GM10266 (cell line): ENCODE results near the gene SPPL2B.
"Not testable (repeated sequence)": the region's sequence is repeated elsewhere in the genome, so short reads cannot be mapped to it uniquely, and the experiment has no call there.

ENCODE experiments used
- DNase-seq: peaks from one replicate; pipeline ENCODE4 v3.0.0; 2012; ENCODE audit errors: extremely low spot score
- TF ChIP-seq, protein P1 (sequence below): IDR thresholded peaks from 2 replicates; pipeline ENCODE4 v1.5.1; 2012; ENCODE audit warnings: mild to moderate bottlenecking, low read depth; ENCODE audit not compliant: control insufficient read depth, insufficient read depth; ENCODE audit errors: missing control alignments

The SPPL2B gene

DNA sequence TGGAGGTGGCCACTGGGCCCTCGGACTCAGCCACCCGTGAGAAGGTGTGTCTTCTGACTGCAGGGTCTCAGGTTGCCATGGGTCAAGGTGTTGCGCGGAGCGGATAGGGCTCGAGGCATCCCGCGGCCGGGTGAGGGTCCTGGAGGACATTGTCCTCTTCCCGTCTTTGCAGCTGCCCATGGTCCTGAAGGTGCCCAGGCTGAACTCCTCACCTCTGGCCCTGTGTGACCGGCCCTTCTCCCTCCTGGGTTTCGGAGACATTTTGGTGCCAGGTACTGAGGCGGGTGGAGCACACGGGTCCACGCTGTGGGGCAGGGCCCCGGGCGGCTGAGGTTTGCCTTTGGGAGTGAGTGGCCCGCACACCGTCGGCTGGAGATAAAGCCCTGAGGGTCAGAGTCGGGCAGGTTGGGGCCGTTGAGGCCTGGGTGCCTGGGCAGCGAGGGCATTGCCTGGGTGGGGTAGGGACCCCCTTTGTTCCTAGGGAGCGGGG lies 15.9 kb downstream of the SPPL2B start:
- DNase-seq = no peak
- TF ChIP-seq, protein P1, sequence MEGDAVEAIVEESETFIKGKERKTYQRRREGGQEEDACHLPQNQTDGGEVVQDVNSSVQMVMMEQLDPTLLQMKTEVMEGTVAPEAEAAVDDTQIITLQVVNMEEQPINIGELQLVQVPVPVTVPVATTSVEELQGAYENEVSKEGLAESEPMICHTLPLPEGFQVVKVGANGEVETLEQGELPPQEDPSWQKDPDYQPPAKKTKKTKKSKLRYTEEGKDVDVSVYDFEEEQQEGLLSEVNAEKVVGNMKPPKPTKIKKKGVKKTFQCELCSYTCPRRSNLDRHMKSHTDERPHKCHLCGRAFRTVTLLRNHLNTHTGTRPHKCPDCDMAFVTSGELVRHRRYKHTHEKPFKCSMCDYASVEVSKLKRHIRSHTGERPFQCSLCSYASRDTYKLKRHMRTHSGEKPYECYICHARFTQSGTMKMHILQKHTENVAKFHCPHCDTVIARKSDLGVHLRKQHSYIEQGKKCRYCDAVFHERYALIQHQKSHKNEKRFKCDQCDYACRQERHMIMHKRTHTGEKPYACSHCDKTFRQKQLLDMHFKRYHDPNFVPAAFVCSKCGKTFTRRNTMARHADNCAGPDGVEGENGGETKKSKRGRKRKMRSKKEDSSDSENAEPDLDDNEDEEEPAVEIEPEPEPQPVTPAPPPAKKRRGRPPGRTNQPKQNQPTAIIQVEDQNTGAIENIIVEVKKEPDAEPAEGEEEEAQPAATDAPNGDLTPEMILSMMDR = no peak

DNA sequence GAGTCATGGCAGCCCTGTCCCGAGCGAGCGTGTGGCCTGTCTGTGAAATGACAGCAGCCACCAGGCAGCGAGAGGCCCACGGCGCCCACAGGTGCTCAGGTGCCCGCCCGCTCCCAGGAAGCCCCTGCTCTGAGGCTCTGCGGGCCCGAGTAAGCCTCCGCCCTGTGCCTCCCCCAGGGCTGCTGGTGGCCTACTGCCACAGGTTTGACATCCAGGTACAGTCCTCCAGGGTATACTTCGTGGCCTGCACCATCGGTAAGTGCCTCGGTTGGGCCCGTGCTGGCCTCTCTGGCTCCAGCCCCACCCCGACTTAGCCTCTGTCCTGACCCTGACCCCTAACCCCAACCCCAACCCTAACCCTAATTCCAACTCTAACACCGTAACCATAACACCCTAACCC lies 16.6 kb downstream of the SPPL2B start:
- no peak for DNase-seq

DNA sequence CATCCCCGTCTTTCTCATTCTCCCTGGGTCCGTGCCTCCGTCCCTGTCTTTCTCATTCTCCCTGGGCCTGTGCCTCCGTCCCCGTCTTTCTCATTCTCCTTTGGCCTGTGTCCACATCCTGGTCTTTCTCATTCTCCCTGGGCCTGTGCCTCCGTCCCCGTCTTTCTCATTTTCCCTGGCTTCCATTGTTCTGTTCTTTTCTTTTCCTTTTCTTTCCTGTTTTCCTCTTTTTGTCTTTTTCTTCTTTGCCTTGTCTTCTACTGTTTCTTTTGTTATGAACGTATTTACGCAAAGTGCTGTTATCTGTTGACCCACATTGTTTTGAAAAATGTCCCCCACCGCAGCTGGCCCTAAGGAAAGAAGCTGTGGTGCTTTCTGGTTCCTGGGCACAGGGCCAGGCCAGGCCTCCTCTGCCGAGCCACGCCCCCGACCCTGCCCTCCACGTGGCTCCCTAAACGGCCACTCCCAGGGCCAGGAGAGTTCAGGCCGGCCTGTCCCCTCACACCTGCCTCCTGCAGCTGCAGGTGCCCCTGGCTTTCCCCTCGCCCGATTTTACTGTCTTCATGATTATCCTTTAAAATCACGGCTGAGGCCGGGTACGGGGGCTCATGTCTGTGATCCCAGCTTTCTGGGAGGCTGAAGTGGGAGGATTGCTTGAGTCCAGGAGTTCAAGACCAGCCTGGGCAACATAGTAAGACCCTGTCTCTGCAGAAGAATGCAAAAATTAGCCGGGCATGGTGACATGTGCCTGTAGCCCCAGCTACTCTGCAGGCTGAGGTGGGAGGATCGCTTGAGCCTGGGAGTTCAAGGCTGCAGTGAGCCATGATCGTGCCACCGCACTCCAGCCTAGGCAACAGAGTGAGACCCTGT lies 17.5 kb downstream of the SPPL2B start:
- TF ChIP-seq, protein P1 = no peak
- DNase-seq = no peak

More for the DNA sequence above, 16.6 kb downstream of the SPPL2B start:
- TF ChIP-seq, protein P1 = no peak

- not testable (repeated sequence) for DNase-seq
These were observed 21.3 kb downstream of the SPPL2B start for GRCh38 chr19:2349818-2350217.

DNA sequence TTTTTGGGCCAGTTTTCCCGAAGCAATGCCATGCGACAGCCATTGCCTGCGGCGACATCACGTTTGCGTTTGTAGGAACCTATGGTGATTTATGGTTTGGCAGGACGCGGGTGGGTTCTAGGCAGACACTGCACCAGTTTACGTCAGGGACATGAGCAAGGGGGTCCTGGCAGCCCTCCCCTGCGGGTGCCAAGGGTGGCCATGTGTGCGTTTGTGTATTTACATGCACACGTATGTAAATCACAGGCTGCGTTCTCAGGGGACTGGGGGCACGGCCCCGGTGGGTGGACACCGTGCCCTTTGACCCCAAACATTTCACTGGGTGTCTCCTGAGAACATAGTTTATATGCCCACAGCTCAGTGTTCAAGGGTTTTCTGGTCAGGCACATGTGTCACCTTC lies 22.2 kb downstream of the SPPL2B start:
- TF ChIP-seq, protein P1 = no peak
- no peak for DNase-seq

- DNase-seq = no peak
These were observed 23.1 kb downstream of the SPPL2B start for GRCh38 chr19:2351591-2351990.

DNA sequence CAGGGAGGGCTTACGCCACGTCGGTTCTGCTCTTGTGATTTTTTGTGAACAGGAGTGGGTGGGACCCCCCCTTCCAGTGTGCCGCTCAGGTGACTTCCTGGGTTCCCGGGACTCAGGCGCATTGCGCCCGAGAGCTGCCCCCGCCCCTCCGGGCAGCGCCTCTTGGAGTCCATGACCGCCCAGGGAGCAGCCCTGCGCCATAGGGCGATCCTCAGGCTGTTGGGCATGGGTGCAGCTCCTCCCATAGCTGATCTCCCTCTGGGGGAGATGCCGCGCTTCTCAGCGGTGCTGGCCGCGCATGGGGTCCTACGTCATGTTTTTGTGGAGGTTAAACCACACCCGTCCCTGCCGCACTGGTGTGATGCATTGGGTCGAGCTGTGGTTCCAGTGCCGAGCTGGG lies 23.6 kb downstream of the SPPL2B start:
- DNase-seq = no peak
- TF ChIP-seq, protein P1 = no peak

More at GRCh38 chr19:2351591-2351990, 23.1 kb downstream of the SPPL2B start:
- TF ChIP-seq, protein P1 = no peak
